Neural progenitor cell (in vitro differentiated cells): ENCODE measurements around the gene GNPTAB.

Experiments used
- CTCF ChIP-seq: fragments of 200-600 bp; sonication (generic); IDR thresholded peaks from 2 replicates; pipeline ENCODE4 v1.5.1; 2017; ENCODE audit warnings: antibody characterized with exemption, mild to moderate bottlenecking
- EZH2 ChIP-seq: fragments of 200-600 bp; sonication (generic); IDR thresholded peaks from 2 replicates; pipeline ENCODE4 v1.6.1; 2017; ENCODE audit warnings: antibody characterized with exemption, mild to moderate bottlenecking, moderate library complexity
- EZH2phosphoT487 ChIP-seq: fragments of 200-600 bp; sonication (generic); IDR thresholded peaks from 2 replicates; pipeline ENCODE4 v1.6.1; 2017; ENCODE audit warnings: antibody characterized with exemption

GRCh38 chr12:101823039-101823438 lies 7.7 kb downstream of the GNPTAB start:
- TF ChIP-seq EZH2 = no peak
- no peak for TF ChIP-seq CTCF
- TF ChIP-seq EZH2phosphoT487 = no peak
